RWPE1 (cell line): ENCODE measurements around the gene GATA3.

ENCODE experiments used
- CTCF ChIA-PET: fragments of 350-600 bp; sonication (Branson Sonifier 250); formaldehyde crosslinking; extraction: SDS; loops from one replicate; lab custom pipeline; 2021; lab: Yijun Ruan, JAX
- POLR2A ChIA-PET: fragments of 400-600 bp; formaldehyde crosslinking; extraction: SDS; loops from one replicate; lab custom pipeline; 2020; ENCODE audit warnings: antibody characterized with exemption; ENCODE audit not compliant: low non-redundant PET; lab: Yijun Ruan, JAX
- DNase-seq: peaks from one replicate; pipeline ENCODE4 v3.0.0; 2012; ENCODE audit warnings: low spot score
- H3K27ac ChIP-seq: fragments of 450-650 bp; 2 replicates; pipeline ENCODE4 v1.5.1; 2017
- CTCF ChIP-seq: fragments of 450-650 bp; conservative IDR thresholded peaks from 2 replicates; pipeline ENCODE4 v1.5.1; 2017; ENCODE audit warnings: low read depth, mild to moderate bottlenecking

Gene GATA3

GRCh38 chr10:8102708-8103401, 48.4 kb downstream of the GATA3 start:
- ChIA-PET CTCF (no interaction called here), POLR2A (no interaction called here)
- no peak for TF ChIP-seq CTCF
- H3K27ac ChIP-seq: no peak overlapping the region
- no peak for DNase-seq

GRCh38 chr10:8103543-8103942, 49.1 kb downstream of the GATA3 start:
- TF ChIP-seq CTCF: no peak
- ChIA-PET POLR2A (no interaction called here), CTCF (no interaction called here)
- H3K27ac ChIP-seq: no peak overlapping the region
- DNase-seq: no peak

GRCh38 chr10:8104005-8104404, 49.5 kb downstream of the GATA3 start:
- DNase-seq: no peak
- POLR2A ChIA-PET: no interaction called here
- H3K27ac ChIP-seq: no peak overlapping the region
- TF ChIP-seq CTCF: no peak
- CTCF ChIA-PET: no interaction called here

- POLR2A ChIA-PET: no interaction called here
- CTCF ChIA-PET: no interaction called here
- no peak for TF ChIP-seq CTCF
- DNase-seq: no peak
- H3K27ac ChIP-seq: no peak overlapping the region
Observed at GRCh38 chr10:8104721-8105120, 50.2 kb downstream of the GATA3 start.

GRCh38 chr10:8105932-8106331, 51.4 kb downstream of the GATA3 start:
- ChIA-PET POLR2A (no interaction called here), CTCF (no interaction called here)
- no peak overlapping the region for H3K27ac ChIP-seq
- no peak for TF ChIP-seq CTCF
- no peak for DNase-seq

- H3K27ac ChIP-seq: no peak overlapping the region
- no peak for TF ChIP-seq CTCF
- POLR2A ChIA-PET: no interaction called here
- CTCF ChIA-PET: interaction anchor here (0.6 kb wide), 1 partner anchor 401 kb away, joined by 3 read pairs; no protein-coding TSS in a partner anchor
- DNase-seq: no peak
Observed at GRCh38 chr10:8112230-8112905, 57.9 kb downstream of the GATA3 start.
